Activated T-cell treated with anti-CD3 and anti-CD28 coated beads, Interleukin-2, amount 50 U/mL, for 24 hours (primary cell): ENCODE data around the gene LBH.

Experiments
- DNase-seq: peaks from one replicate; pipeline ENCODE4 v3.0.0-alpha.2; 2020
- H3K27ac Mint-ChIP-seq: 2 replicates; pipeline ENCODE4 v1.8.0; 2020; ENCODE audit warnings: mild to moderate bottlenecking, mixed read lengths
- H3K27me3 Mint-ChIP-seq: 2 replicates; pipeline ENCODE4 v1.8.0; 2020; ENCODE audit warnings: mixed read lengths
- H3K36me3 Mint-ChIP-seq: 2 replicates; pipeline ENCODE4 v1.8.0; 2020; ENCODE audit warnings: low read depth, mixed read lengths
- H3K4me1 Mint-ChIP-seq: 2 replicates; pipeline ENCODE4 v1.8.0; 2020; ENCODE audit warnings: low read depth, mixed read lengths
- H3K4me3 Mint-ChIP-seq: 2 replicates; pipeline ENCODE4 v1.8.0; 2020; ENCODE audit warnings: mild to moderate bottlenecking, moderate library complexity, mixed read lengths
- H3K9me3 Mint-ChIP-seq: 2 replicates; pipeline ENCODE4 v1.8.0; 2020; ENCODE audit warnings: mixed read lengths

LBH gene

DNA sequence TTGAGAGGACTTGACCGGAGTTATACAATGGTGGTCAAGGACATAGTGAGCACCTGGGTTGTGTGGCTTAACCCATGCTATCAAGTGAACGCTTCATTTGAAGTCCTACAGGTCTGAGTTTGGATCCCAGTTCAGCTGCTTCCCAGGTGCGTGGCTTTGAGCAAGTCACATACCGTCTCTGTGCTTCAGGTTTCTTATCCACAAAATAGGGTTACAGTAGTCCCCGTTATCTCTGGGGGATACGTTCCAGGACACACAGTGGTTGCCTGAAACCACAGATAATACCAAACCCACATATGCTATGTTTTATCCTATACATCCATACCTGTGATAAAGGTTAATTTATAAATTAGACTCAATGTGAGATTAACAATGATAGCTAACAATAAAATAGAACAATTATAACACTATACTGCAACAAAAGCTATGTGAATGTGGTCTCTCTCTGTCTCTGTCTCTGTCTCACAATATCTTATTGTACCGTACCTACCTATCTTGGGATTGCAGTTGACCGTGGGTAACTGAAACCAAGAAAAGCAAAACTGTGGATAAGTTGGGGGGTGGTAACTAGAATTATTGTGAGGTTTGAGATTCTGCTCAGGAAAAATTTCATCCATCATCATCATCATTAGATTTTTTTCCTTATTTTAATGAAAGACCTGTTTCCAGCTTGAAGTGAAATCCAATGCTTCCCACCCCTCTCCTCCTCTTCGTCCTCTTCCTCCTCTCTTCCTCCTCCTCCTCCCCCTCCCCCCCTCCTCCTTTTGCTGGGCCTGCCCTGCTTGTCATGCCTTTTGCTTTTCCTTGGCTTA, 22.7 kb downstream of the LBH start:
- DNase-seq, result peak; percentile 30
- H3K9me3 Mint-ChIP-seq, result peaks cover 4% of the 10 kb centered on the region
- H3K36me3 Mint-ChIP-seq, result peaks cover 87% of the 10 kb centered on the region
- H3K27ac Mint-ChIP-seq, result peak overlapping the region; percentile 98
- H3K27me3 Mint-ChIP-seq, result no peaks in the 10 kb centered on the region
- H3K4me3 Mint-ChIP-seq, result no peak overlapping the region
- peaks cover 97% of the 10 kb centered on the region for H3K4me1 Mint-ChIP-seq

GRCh38 chr2:30254685-30255001, 23.3 kb downstream of the LBH start:
- Mint-ChIP-seq H3K9me3 (peaks cover 4% of the 10 kb centered on the region), H3K36me3 (peaks cover 87% of the 10 kb centered on the region), H3K27me3 (no peaks in the 10 kb centered on the region), H3K4me3 (no peak overlapping the region), H3K4me1 (peaks cover 97% of the 10 kb centered on the region), H3K27ac (peak overlapping the region; percentile 91)
- peak; percentile 32 for DNase-seq

DNA sequence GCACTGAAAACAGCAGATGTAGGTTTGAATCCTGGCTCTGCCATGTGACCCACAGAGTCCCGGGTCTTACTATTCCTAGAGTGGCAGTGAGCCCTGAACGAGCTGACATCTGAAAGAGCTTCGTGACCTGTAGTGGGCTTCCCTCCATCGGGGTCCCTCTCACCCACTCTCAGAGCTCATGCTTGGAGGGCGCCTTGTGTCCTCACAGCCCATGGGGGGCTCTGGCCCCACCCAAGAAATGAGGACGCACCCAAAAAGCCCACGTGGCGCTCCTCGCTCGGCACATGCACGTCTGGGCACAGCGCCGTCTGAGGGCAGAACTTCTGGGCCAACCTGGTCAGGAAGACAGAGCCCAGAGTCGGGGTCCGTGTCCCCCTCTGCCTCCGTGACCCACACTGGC, 23.7 kb downstream of the LBH start:
- Mint-ChIP-seq H3K36me3 (peaks cover 87% of the 10 kb centered on the region), H3K4me3 (no peak overlapping the region), H3K4me1 (peaks cover 97% of the 10 kb centered on the region), H3K27me3 (no peaks in the 10 kb centered on the region), H3K9me3 (peaks cover 4% of the 10 kb centered on the region), H3K27ac (peak overlapping the region; percentile 91)
- DNase-seq, result peak; percentile 34

DNA sequence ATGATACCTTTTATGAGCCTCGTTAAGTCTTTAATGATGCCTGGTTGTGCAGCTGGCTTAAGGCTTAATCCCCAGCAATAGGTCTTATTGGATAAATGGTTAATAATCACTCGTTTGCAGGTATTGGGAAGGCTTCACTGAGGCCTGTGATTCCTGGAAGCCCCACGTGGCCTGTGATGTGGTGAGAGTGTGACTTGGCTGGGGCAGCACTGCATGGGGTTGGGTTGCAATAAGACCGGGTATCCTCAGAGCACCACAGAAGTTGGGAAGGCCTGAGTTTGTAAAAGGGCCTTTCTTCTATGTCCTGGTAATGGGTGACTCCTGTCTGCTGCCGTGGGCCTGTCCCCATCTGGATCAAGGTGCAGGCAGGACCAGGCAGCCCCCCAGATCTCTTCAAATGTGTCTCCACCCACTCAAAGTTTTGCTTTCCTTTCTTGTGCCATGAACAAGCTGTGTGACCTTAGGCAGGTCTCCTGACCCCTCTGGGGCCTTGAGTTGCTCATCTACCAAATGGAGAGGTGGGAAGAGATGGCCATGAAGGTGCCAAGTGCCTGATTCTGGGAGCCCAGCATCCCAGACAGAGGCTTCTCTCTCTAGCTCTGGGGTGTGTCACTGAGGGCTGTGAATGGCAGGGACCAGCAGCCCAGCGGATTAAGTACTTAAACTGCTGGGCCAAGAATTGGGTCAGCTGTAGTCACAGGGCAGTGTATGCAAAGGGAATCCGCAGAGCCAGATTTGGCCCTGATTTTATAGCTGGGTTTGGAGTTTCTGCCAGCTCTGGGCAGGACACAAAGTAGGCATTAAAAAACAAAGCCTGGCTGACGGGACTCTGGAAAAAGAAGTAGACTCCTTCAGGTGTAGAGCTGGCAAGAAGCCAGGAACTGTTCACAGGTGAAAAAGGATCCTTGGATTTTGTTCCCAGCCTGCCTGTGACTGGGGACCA, 24.4 kb downstream of the LBH start:
- peaks cover 97% of the 10 kb centered on the region for H3K4me1 Mint-ChIP-seq
- DNase-seq, result peak; percentile 46
- H3K27me3 Mint-ChIP-seq, result no peaks in the 10 kb centered on the region
- H3K9me3 Mint-ChIP-seq, result peaks cover 8% of the 10 kb centered on the region
- H3K36me3 Mint-ChIP-seq, result peaks cover 87% of the 10 kb centered on the region
- H3K4me3 Mint-ChIP-seq, result no peak overlapping the region
- H3K27ac Mint-ChIP-seq, result peak overlapping the region; percentile 91

- Mint-ChIP-seq H3K4me1 (peaks cover 99% of the 10 kb centered on the region), H3K4me3 (peak overlapping the region; percentile 40), H3K27me3 (no peaks in the 10 kb centered on the region), H3K9me3 (peaks cover 17% of the 10 kb centered on the region), H3K27ac (peak overlapping the region; percentile 91), H3K36me3 (peaks cover 89% of the 10 kb centered on the region)
- peak; percentile 33 for DNase-seq
Measured at GRCh38 chr2:30257266-30258214, 26.2 kb downstream of the LBH start.

DNA sequence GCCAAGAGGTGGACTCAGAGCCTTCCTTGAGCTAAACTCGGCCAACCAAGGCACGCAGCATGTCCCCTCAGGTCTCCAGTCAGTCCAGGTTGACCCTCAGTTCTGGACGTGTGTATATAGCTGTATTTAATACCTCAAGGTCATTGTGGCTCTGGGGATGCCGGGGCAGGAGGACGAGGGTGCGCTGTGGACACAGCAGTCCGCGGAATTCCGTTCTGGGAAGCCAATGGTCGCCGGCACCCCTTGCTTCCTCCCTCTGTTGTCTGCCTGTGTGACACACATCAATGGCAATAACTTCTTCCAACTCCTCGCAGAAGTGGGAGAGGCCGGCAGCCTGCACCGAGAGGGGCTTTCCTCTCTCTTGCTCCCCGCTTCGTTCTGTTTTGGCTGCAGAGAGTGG, 27.7 kb downstream of the LBH start:
- H3K27ac Mint-ChIP-seq, result no peak overlapping the region
- peaks cover 25% of the 10 kb centered on the region for H3K9me3 Mint-ChIP-seq
- no peak overlapping the region for H3K4me3 Mint-ChIP-seq

GRCh38 chr2:30259827-30260679, 28.7 kb downstream of the LBH start:
- Mint-ChIP-seq H3K9me3 (peaks cover 25% of the 10 kb centered on the region), H3K4me3 (no peak overlapping the region), H3K27me3 (no peaks in the 10 kb centered on the region), H3K27ac (peak overlapping the region; percentile 38), H3K4me1 (peaks cover 94% of the 10 kb centered on the region), H3K36me3 (peaks cover 88% of the 10 kb centered on the region)
- peak; percentile 27 for DNase-seq

More for the DNA sequence above, 27.7 kb downstream of the LBH start:
- peak; percentile 25 for DNase-seq
- Mint-ChIP-seq H3K4me1 (peaks cover 94% of the 10 kb centered on the region), H3K27me3 (no peaks in the 10 kb centered on the region), H3K36me3 (peaks cover 87% of the 10 kb centered on the region)

DNA sequence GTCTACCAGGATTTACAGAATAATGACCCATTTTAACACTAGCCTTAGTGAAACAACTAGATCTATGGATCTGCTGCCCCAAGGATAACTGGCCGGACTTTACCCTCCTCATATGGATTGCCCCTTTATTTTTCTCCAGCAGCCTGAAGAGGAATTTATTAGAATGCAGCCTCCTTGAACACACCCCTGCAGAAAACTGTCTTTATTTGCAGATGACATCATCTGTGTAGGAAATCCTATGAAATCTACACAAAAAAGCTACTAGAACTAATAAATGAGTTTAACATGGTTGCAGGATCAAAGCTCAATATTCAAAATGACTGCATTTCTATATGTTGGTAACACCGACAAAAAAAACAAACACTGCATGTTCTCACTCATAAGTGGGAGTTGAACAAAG, 29.6 kb downstream of the LBH start:
- H3K4me1 Mint-ChIP-seq, result peaks cover 94% of the 10 kb centered on the region
- no peak overlapping the region for H3K4me3 Mint-ChIP-seq
- peaks cover 83% of the 10 kb centered on the region for H3K36me3 Mint-ChIP-seq
- peaks cover 27% of the 10 kb centered on the region for H3K9me3 Mint-ChIP-seq
- H3K27me3 Mint-ChIP-seq, result no peaks in the 10 kb centered on the region
- H3K27ac Mint-ChIP-seq, result peak overlapping the region; percentile 38
- DNase-seq, result peak; percentile 18

- Mint-ChIP-seq H3K9me3 (peaks cover 29% of the 10 kb centered on the region), H3K27me3 (no peaks in the 10 kb centered on the region), H3K27ac (peak overlapping the region; percentile 85), H3K4me3 (no peak overlapping the region), H3K36me3 (peaks cover 76% of the 10 kb centered on the region), H3K4me1 (peaks cover 94% of the 10 kb centered on the region)
- no peak for DNase-seq
Measured at GRCh38 chr2:30261695-30262211, 30.4 kb downstream of the LBH start.

- Mint-ChIP-seq H3K27ac (peak overlapping the region; percentile 58), H3K36me3 (peaks cover 68% of the 10 kb centered on the region), H3K27me3 (no peaks in the 10 kb centered on the region), H3K9me3 (peaks cover 30% of the 10 kb centered on the region), H3K4me1 (peaks cover 94% of the 10 kb centered on the region), H3K4me3 (no peak overlapping the region)
- peak; percentile 28 for DNase-seq
Measured at GRCh38 chr2:30262716-30263309, 31.5 kb downstream of the LBH start.

DNA sequence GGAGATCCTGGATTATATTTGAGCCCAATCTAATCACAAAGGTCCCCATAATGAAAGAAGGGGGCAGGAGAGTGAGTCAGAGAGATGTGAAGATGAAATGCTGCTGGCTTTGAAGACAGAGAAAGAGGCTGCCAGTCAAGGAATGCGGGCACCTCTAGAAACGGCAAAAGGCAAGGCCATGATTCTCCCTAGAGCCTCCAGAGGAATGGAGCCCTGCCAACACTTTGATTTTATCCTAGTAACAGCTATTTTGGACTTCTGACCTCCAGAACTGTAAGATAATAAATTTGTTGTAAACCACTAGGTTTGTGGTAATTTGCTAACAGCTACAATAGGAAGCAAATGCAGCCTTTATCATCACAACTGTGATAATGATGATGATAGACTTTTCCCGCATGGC, 32.9 kb downstream of the LBH start:
- H3K4me3 Mint-ChIP-seq, result peak overlapping the region; percentile 10
- H3K36me3 Mint-ChIP-seq, result peaks cover 54% of the 10 kb centered on the region
- H3K27me3 Mint-ChIP-seq, result no peaks in the 10 kb centered on the region
- peak overlapping the region; percentile 46 for H3K27ac Mint-ChIP-seq
- H3K4me1 Mint-ChIP-seq, result peaks cover 92% of the 10 kb centered on the region
- H3K9me3 Mint-ChIP-seq, result peaks cover 30% of the 10 kb centered on the region
- DNase-seq, result no peak

DNA sequence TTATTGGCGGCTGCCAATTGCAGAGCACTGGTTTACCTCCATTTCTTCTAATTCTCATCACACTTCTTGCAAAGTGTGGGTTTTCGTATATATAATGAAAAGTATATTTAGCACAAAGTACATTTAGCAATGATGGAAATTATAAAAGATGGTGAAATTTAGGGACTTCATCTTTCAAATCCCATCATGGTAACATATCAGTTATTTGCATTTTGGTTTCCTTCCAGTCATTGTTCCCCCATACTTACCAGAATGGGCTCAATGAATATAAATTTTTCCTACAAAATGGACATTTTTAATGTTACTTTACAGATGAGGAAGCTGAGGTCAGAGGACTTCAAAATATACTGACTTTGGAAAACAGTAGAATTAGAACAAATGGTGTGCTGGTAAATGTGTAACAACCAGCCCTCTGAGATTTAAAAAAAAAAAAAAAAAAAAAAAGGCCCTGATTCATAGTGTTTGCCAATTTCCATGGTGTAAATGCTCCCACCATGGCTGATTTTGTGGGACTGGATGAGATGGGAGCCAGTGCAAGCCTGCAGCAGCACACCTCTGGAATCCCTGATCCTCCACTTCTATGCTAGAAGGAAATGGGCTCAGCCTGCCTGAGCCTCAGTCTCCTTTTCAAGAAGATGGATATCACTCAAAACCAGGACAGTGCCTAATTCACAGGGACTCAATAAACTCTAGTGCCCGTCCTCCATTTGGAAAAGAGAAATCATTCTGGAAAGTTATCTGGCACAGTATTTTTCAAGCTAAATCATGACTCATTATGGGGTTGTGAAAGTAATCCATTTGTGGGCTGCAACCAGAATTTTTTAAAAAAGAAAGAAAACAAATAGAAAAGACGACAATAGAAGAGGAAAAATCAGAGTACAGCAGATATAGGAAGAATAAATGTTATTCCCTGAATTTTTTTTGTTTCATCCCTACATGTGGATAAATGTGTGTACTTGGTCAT, 34.0 kb downstream of the LBH start:
- peaks cover 28% of the 10 kb centered on the region for H3K9me3 Mint-ChIP-seq
- peak overlapping the region; percentile 96 for H3K27ac Mint-ChIP-seq
- no peaks in the 10 kb centered on the region for H3K27me3 Mint-ChIP-seq
- H3K4me1 Mint-ChIP-seq, result peaks cover 89% of the 10 kb centered on the region
- DNase-seq, result peak; percentile 23
- H3K4me3 Mint-ChIP-seq, result peak overlapping the region; percentile 76
- H3K36me3 Mint-ChIP-seq, result peaks cover 43% of the 10 kb centered on the region
